GM12865 (cell line): ENCODE results near the gene ALKBH6.

Experiments used
- DNase-seq: peaks from one replicate; pipeline ENCODE4 v3.0.0; 2010; ENCODE audit warnings: low read depth
- H3K4me3 ChIP-seq: 2 replicates; pipeline ENCODE4 v1.5.1; 2011; ENCODE audit warnings: mild to moderate bottlenecking, low read depth, low read length, control low read depth
- CTCF ChIP-seq: IDR thresholded peaks from 2 replicates; pipeline ENCODE4 v1.5.1; 2011; ENCODE audit warnings: low read length, control low read depth, low read depth, inconsistent platforms; ENCODE audit not compliant: insufficient read depth; ENCODE audit errors: missing control alignments

Gene ALKBH6

DNA sequence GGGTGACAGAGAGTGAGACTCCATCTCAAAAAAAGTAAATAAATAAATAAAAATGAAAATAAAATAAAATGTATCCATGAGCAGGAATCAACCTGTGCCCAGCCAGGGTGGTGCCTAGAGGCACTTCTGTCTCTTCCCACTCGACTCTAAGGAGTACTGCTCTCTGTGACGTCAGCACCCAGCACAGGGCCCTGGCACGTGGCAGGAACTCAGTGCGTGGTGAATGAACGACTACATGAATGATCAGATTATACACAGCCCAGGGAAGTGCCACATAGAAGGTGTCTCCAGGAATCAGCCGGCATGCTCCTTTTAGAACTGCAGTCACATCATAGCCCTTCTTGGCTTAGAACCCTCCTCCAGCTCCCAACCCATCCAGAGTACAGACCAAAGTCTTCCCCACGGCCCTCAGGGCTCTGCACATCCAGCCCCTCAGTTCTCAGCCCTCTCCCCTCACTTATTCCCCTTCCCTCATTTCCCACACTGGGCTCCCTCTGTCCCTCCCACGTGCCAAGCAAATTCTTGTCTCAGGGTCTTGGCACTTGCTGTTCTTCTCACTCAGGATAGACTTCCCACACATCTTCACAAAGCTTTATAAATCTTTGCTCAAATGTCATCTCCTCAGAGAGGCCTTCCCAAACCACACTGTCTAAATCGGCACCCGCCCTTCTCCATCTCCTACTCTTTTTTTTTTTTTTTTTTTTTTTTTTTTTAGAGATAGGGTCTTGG lies 14.5 kb upstream of the ALKBH6 start:
- H3K4me3 ChIP-seq: no peak overlapping the region
- DNase-seq: no peak

DNA sequence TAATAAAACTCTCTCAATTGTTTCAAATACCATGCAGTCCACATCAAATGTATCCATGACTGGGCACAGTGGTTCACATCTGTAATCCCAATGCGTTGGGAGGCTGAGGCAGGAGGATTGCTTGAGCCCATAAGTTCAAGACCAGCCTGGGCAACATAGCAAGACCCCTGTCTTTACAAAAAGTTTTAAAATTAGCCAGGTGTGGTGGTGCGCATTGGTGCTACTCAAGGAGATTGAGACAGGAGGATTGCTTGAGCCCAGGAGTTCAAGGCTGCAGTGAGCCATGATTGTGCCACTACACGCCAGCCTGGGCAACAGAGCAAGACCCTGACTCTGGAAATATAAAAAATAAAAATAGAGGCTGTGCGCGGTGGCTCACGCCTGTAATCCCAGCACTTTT lies 13.7 kb upstream of the ALKBH6 start:
- no peak for DNase-seq
- TF ChIP-seq CTCF: no peak
- H3K4me3 ChIP-seq: no peak overlapping the region

More for the DNA sequence above, 14.5 kb upstream of the ALKBH6 start:
- no peak for TF ChIP-seq CTCF

GRCh38 chr19:36026091-36026876 lies 12.3 kb upstream of the ALKBH6 start:
- DNase-seq: no peak
- no peak for TF ChIP-seq CTCF
- no peak overlapping the region for H3K4me3 ChIP-seq

DNA sequence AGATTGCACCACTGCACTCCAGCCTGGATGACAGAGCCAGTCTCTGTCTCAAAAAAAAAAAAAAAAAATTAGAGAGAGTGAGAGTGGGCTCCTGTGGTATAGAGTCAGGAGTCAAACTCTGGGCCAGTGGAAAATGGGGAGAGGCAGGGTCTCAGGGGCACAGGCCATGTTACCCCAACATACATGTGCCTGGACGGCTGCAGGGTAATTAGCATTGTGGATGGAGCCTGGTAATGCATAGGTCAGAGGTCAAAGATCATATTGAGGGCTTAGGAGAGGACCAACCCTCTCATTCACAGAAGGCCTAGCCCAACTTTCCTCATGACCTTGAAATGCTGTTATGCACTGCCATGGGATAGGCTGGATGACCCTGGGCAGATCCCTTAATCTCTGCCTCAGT lies 11.5 kb upstream of the ALKBH6 start:
- TF ChIP-seq CTCF: no peak
- no peak for DNase-seq
- H3K4me3 ChIP-seq: no peak overlapping the region

GRCh38 chr19:36023432-36023831 lies 9.4 kb upstream of the ALKBH6 start:
- no peak for TF ChIP-seq CTCF
- no peak for DNase-seq
- H3K4me3 ChIP-seq: no peak overlapping the region

GRCh38 chr19:36019061-36019670 lies 5.2 kb upstream of the ALKBH6 start:
- DNase-seq: no peak
- no peak overlapping the region for H3K4me3 ChIP-seq
- TF ChIP-seq CTCF: no peak
